Tibial nerve (tissue), 4 donors: ENCODE data around the gene HACE1.

ENCODE experiments used
- CTCF ChIP-seq, 5 experiments: fragments of 200-600 bp in 3 of 5; fragments of 450-650 bp in 2 of 5; sonication (generic) in 3 of 5; IDR thresholded peaks; one replicate each; pipeline ENCODE4 v1.5.1; 2016 to 2019; ENCODE audit warnings: antibody characterized with exemption in 5 of 5, mild to moderate bottlenecking in 3 of 5, moderate library complexity in 2 of 5
- EP300 ChIP-seq, 2 donors: sonication (generic); formaldehyde crosslinking; IDR thresholded peaks; one replicate each; pipeline ENCODE4 v1.6.1; 2017; ENCODE audit warnings: antibody characterized with exemption in 2 of 2, mild to moderate bottlenecking in 1 of 2
- POLR2A ChIP-seq, 2 donors: fragments of 450-650 bp; IDR thresholded peaks; one replicate each; pipeline ENCODE4 v1.6.1; 2017; ENCODE audit warnings: antibody characterized with exemption in 2 of 2, mild to moderate bottlenecking in 2 of 2, moderate library complexity in 2 of 2

GRCh38 chr6:104816125-104816524, 43.6 kb downstream of the HACE1 start:
- TF ChIP-seq CTCF (IDR thresholded peaks at IDR 0.05), result no peak
- TF ChIP-seq POLR2A (IDR thresholded peaks at IDR 0.05), result no peak
- no peak for TF ChIP-seq EP300 (IDR thresholded peaks at IDR 0.05)
